CD4-positive, alpha-beta T cell treated with Interleukin-17A for 4 hours (primary cell): ENCODE measurements around the gene CARMIL1.

Experiments
- DNase-seq: peaks from one replicate; pipeline ENCODE4 v3.0.0-alpha.2; 2020; ENCODE audit warnings: mixed read lengths

Gene CARMIL1

DNA sequence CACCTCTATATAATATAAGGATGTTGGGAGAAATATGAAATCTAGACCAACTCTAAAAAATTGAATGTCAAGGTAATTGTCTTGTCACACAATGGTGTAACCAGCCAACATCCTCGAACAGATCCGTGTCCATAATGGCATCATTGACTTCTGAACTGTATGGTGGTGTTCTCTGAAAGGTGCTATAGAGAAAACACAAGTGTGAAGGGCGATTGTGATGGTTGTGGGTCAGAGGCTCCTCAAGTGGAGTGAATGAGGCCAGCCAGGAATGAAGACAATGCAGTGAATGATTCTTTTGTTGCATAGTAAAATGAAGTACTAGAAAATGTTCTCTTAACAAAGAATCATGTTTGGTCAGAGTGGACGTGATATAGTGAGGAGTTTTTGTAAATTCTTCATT is 58.3 kb downstream of the CARMIL1 start:
- DNase-seq = no peak

DNA sequence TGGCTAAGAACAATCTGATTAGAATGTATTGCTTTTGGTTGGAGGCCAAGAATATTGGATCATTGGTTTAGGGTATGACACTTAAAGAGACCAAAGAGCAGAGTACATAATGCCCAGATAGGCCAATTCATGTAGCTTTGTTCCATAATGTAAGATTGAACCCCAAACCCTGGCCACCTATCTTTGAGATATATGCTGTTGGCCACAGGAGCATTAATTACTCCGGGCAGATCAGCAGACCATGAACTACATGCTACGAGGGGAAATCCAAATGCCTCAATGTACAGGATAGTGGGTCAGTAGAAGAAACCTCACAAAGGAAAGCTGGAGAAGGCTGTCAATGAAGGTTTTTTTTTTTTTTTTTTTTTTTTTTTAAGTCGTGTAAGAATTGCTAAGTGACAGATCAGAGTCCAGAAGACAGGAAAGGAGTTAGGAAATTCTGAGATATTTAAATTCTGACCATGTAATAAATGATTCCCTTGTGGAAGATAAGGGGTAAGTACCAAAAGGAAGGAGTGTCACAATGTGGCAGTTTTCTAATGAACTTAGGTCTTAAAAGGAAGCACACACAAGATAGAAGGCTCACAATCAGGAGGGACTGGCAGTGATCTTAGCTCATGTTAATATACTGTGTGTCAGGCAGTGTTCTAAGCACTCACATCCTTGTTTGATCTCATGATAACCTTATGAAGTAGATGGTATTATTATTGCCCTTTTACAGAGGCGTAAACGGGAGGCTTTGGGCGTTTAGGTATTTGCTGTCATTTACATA is 61.4 kb downstream of the CARMIL1 start:
- no peak for DNase-seq

DNA sequence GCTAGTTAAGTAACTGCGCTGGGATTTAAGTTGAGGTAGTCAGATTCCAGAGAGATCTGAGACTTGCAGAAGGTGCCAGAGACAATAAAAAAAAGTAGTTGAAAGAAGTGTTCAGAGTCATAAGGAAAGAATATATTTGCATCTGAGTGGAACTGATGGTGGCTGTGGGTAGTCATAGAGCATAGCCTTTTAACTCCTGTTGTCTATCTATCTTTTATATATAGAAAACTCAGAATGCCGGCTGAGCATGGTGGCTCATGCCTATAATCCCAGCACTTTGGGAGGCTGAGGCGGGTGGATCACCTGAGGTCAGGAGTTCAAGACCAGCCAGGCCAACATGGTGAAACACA is 62.0 kb downstream of the CARMIL1 start:
- DNase-seq = no peak

DNA sequence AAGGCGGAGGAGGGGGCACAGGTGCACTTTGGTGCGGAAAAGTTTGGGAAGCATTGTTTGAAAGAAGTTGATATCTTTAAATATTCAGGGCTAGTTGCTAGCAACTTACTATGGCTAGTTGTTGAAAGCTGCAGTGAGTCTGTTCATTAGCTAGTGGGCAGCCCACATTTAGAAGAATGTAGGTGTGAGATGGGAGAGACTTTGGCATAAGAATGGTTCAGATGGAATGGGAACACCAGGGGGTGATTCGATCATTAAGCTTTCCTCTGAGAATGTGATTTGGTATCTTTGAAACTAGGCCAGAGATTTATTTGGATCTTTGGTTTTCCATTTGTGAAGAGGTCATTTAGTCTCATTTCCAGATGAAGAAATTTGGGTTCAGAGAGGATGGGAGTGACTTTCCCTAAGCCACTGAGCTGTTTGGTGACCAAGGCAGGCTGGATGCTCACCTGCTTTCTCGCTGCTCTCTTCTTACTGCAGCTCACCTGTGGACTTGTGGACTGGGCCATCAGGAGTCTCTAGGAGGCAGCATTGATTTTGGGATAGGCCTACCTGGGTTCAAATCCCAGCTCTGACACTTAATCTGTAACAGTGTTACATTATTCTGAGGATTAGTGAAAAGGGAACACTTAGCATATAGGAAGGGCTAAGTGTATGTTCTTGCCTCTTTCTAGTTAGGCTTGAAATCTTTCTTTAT is 62.9 kb downstream of the CARMIL1 start:
- DNase-seq = no peak

DNA sequence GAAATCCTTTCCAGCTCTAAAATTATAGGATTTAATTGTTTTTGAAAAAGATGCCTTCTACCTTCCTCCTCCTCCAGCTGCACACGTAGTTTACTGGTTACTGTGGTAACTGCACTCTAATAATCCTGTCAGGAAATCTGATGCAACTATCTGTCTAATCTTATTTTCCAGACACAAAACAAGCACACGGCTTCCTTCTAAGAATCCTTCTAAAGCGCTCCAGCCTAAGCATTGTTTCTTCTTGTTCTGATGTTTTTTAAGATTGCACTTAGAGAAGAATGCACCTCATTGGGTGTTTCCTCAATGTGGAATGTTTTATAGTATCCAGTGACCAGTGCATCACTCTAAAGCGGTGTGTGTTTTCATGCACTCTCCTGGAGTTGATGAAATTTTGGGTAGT is 63.6 kb downstream of the CARMIL1 start:
- no peak for DNase-seq

DNA sequence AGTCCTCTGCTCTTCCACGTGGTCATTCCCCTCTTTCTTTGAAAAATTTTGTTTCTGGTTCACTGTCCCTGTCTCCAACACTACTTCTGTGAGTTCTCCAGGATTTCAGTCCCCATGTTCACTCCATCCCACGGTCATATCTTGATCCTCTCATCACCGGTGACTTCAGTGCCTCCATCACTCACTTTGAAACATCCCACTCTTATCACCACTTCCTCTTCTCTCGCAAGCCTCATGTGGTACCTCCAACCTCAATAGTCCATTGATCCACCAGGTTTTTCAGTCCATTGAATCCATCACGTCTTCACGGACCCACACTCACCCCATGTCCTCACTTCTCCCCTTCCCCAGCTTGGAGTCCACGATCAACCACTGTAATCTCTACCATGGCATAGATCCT is 64.8 kb downstream of the CARMIL1 start:
- no peak for DNase-seq

DNA sequence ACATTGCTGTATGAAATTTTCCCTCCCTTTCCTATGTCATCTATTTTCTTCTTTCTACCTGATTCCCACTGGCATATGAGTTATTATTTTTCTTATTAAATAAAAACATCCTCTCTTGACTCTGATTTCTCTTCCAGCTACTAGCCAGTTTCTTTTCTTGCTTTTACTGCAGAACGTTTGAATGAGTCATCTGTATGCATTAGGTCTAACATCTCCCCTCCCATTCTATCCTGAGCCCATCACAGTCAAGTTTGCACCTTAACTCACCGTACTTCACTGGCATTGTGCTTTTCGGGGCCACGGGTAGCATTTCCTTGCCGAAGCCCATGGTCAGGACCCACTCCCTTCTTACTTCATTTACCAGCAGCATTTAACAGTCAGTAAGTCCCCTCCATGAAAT is 65.7 kb downstream of the CARMIL1 start:
- DNase-seq = no peak

DNA sequence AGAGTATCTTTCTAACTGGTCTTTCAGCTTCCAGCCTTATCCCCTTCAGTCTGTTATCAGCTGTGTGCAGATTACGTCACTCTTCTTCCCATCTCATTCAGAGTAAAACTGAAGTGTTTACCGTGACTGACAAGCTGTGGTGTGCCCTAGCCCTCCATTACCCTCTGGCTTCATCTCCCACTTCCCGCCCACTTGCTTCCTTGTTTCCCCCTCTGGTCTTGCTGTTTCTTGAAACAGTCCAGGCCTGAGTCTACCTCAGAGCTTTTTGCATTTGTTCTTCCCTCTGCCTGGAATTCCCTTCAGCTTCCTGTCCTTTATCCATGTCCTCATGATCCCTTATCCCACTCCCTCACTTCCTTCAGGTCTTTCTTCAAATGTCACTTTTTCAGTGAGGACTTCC is 66.9 kb downstream of the CARMIL1 start:
- no peak for DNase-seq

DNA sequence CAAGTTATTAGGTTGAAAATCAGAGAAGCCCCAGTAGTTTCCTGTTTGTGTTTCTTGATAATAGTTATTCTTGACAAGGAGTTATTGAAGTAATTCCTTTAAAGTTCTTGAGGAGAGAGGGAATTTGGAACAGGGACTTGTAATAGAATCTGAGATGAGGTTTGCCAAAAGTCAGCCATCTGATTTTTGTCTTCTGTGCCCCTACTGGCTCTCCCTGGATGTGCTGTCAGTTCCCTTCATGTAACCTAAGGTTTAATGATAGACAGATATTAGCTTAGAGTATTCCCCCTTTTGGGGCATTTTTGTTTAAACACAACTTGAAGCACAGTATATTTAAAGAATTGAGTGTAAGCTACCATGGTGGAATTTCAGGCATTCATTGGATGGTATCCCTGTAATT is 71.4 kb downstream of the CARMIL1 start:
- DNase-seq = no peak

DNA sequence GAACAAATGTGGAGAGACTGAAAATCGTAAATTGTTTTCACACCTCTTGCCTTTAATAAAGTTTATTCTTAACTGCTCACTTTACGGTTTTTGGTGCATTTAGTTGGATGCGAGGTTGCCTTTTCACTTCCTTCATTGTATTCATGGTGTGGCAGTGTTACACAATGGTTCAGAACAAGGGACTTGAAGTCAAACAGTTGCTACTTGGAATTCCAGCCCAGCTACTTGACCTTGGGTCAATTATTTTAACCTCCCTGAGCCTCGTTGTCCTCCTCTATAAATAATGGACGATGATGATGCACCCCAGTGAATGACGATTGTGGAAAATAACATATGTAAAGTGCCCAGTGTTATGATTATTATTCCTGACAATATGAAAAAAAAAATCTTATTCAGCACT is 72.3 kb downstream of the CARMIL1 start:
- no peak for DNase-seq

DNA sequence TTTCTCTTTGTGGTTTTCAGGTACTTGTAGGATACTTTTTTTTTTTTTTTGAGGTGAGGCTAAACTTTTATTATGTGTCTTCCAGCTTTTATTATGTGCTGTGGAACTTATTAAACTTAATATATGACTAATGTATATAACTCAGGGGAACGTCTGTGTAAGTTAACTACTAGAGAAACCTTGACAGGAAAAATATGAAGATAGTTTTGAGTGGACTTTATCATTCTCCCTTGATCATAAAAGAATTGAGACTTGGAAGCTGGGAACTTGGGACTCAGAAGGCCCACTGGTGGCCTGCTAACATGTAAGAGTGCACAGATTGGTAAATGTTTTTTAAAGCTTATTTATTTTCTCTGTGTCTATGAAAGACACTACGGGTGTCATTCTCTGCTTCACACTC is 73.1 kb downstream of the CARMIL1 start:
- no peak for DNase-seq

DNA sequence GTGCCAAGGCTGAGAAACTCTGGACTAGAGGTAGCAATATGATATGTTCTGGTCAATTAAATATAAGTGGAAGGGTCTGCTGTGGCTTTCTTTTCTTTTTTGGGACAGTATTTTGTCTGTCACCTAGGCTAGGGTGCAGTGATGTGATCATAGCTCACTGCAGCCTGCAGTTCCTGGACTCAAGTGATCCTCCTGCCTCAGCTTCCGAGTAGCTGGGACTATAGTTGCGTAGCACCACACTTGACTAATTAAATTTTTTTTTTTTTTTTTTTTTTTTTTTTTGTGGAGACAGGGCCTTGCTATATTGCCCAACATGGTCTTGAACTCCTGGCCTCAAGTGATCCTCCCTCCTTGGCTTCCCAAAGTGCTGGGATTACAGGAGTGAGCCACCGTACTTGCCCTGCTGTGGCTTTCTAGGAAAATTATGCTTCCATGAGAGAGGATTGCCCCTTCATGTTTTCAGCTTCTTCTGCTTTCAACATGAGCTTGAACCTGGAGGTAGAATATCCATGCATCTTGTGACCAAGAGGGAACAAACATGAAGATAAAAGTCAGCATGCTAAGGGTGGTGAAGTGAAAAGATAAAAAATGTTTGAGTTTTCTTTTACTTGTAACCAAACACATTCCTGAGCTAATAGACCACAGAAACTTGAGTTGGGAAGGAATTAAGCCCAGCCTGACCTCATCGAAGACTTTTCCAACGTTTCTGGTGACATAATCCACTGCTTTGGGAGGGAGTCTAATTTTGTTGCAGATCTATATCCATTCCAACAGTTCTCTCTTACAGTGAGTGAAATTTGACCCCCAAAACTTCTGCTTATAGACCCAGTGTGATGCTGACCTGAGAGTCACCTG is 75.1 kb downstream of the CARMIL1 start:
- DNase-seq = no peak

DNA sequence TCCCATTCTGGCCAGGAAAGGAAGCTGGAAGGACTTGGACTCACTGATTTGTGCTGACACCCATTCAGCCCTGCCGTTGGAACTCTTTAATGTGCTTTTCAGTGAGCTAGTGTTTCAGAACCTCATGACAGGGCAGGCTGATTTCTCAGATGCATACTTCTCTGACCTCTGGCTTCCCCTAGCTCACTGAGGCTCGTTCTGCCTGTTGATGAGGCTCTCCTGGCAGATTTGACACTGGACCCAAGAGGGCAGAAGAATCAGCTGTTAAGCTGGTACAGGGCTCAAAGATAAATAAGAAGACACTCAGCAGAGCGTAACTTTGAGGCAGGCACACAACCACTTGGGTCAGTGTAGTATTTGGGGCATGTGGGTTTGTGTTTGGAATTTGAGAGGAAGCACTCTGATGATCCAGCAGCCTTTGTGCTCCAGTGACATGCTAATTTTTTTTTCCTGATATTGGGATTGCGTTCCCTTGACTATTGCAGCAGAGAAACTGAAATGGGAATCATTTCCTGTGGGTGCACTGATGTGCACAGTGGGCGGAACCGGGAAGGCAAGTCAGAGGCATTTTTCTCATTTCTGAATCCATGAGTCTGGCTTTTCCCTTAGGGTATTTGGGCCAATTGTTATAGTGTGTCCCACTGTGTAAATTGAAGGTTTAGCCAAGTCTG is 80.2 kb downstream of the CARMIL1 start:
- no peak for DNase-seq

DNA sequence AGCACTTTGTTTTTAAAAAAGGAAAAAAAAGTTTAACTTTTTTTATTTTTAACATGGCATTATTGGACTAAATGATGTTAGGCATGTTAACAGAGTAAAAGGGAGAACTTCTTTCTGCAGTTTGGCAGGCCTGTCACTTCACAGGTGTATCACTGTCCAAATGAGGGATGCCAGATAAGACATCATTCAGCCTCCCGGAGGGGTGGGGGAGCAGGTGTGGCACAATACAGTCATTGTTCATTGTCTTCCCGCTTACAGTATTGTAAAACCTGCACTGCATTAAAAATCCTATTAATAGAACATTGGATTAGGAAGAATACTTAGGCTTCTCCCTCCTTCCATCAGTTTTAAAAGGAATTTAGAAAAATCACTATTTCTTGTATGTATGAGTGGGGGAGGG is 80.7 kb downstream of the CARMIL1 start:
- DNase-seq = no peak

DNA sequence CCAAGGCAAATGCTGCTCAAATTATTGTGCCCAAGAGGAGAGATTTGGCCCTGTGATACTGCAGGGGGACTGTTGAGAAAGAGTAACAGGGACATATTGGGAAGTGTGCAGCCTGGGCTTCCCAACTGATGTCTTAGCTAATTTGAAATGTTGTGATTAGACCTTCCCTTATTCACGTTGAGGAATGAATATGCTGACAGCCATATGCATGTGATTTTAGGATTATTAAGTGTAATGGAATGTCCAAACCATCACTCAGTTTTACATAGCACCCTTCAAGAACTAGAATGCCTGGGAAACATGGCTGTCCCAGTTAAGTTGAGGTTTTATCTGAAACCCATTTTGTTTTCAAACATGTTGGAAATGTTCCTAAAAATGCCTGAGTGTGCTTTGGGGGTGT is 81.4 kb downstream of the CARMIL1 start:
- DNase-seq = no peak

DNA sequence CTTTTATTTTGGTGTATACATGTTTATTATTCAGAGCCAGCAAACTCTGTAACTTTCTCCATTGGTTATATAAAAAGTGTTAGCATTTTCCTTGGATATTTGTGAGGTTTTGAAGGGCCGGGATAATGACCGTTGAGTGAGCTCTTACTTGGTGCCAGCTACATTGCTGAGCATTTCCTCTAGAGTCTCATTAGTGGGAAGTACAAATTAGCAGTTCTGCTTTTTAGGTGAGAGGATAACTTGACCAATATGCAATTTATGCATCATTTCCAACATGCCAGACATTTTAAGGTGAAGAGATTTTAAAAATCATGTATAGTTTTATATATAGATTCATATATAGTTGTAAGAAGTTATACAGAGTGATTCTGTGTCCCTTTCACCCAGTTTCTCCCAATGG is 84.3 kb downstream of the CARMIL1 start:
- DNase-seq = no peak

DNA sequence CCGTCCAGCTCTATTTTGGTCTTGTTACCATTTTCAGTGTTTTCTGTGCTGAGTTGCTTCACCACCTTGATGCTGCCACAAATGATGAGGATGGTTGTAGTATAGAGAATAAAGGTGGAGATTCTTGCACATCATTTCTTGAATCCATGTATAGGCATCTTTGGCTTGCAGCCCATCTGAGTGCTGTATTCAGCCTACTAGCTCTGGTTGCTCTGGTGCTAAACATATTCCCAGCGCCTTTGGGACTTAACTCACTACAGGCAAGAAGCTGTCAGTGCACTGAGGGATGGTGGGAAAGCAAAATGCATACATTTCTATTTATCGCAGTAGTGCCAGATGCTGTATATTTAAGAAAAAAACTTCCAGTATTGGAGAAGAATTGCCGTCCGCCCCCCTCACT is 86.0 kb downstream of the CARMIL1 start:
- DNase-seq = no peak

DNA sequence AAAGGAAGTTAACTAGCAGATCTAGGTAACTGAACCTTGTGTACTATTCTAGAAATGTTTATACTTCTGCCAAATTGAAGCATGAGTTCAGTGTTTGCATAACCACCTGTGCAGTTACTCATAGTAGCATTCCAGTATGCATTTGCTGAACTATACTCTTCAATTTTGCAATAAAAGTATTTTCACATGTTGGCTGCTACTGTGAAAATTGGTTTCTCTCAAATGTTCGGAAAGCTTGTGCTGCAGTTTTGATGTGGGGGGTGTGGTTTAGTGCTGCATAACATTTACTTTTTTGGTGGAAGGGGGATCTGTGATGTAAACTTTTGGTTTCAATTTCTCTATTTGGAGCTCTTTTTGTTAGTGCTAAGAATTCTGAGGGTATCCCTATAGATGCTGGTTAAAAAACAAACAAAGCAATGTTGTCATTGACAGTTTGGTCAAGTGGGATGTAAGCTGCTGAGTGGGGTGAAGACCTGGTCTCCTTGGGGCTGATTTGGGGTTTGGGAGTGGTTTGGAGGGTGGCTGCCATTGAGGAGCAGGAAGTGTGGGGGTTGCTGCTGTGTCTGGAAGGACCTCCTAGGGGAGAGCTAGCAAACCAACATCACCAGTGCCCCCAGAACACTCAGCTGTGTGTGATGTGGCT is 87.8 kb downstream of the CARMIL1 start:
- peak; percentile 53 for DNase-seq

DNA sequence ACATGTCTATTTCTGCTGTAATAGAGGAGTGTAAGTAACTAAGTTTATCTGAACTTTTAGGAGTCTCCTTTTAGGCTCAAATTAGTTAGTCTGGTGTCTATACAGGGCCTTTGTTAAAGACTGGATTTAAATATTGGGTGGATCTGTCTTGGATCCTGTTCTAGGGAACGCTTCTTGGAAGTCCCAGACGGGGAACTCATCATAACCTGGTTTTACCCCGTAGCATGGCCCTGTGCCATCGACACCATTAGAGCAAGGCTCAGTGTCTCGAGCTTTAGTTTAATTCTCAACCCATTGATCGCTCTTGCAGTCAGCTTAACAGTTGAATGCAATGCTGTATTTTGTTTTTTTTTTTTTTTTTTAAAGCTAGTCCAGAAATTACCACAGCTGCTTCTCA is 89.9 kb downstream of the CARMIL1 start:
- no peak for DNase-seq

DNA sequence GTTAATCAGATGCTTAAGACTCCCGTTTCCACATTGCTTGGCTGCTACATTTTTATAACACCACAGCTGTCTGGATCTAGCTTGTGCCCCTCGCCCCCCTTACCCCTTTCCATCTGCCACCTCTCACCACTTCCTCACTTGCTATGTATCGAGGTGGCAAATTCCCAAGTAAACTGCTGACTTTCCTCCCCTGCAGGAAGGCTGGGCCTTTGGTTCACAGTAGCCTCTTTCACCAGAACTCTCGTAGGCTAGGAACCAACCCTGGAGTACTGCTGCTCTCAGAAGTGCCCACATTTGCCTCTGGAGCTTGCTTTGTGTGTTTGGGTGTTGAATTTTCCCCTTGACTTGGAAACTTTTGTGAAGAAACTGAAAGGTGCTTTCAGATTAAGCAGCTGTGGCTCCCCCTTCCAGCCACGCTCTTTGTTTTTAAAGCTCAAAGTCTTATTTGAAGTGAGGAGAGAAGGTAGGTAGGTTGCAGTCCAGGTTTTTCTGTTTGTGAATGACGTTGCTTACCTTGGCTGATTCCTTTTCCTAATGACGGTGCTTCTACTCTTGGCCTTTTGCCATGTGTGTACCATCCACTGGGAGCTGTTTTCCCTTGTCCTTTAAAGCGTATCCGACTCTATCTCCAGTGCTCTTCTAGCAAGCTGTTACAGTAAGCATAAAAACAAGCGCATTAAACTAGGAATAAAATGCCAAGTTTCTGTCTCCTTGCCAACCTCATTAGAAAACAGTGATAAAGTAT is 90.4 kb downstream of the CARMIL1 start:
- peak; percentile 39 for DNase-seq

DNA sequence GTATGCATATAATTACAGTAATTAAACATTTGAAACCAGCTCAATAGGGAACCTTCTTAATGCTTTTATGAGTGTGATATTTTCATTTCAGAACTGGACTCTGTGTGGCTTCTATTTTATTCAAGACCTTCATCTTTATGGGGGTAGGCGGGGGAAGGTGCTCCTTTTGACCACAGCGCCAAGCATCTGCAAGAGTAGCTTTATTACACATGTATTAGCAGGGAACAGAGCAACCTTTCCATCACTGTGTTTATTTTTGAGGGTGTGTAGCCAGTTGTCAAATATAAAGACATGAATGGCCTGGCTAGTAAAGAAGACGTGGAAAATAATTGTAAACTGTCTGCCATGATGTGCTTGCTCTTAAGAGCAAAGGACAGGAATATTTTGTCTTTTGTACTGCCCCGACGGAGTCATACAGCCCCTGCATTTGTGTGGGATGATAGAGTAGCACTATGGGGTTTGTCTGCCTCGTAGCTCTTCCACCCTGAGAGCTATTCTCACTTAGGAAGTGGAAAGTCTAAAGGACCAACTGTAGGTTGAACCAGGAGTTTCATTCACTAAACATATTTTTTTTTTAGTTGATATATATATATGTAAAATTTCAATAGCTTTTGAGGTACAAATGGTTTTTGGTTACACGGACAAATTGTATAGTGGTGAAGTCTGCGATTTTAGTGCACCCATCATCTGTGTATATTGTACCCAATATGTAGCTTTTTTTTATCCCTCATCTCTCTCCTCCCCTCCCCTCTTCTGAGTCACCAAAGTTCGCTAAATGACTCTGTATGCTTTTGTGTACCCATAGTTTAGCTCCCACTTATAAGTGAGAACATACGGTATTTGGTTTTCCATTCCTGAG is 91.2 kb downstream of the CARMIL1 start:
- no peak for DNase-seq
